ENCODE measurements around the gene ABHD14A. TPM values are rescaled to one million over a fixed set of nuclear protein-coding genes. Genes with fewer than 3 reads are reported as not detected.

Gene ABHD14A
- total RNA-seq, 2 donors from 2014 or later = 55.3 to 58.5 TPM

GRCh38 chr3:52023860-52024764, 49.2 kb downstream of the ABHD14A start:
- intact Hi-C loops (cut with DNase I) = no loop called here
- Histone ChIP-seq H3K27ac (no peak overlapping the region), H3K9me3 (no peaks in the 10 kb centered on the region), H3K4me3 (no peak overlapping the region), H3K36me3 (no peaks in the 10 kb centered on the region), H3K4me1 (replicated peaks) (no peaks in the 10 kb centered on the region), H3K27me3 (replicated peaks; ENCODE audit: insufficient read depth) (no peaks in the 10 kb centered on the region)
- WGBS = 78% methylated on average over 8 of the region's 8 CpGs
- DNase-seq (ENCODE audit: low spot score) = no peak
- TF ChIP-seq POLR2A (IDR thresholded peaks at IDR 0.05) (no peak), CTCF (IDR thresholded peaks at IDR 0.05) (no peak), POLR2AphosphoS5 (IDR thresholded peaks at IDR 0.05) (no peak)

- intact Hi-C loops (cut with DNase I) = no loop called here
- WGBS = 76% methylated on average over 6 of the region's 6 CpGs
Measured at GRCh38 chr3:52024765-52025452, 50.0 kb downstream of the ABHD14A start.

GRCh38 chr3:52025453-52025852, 50.6 kb downstream of the ABHD14A start:
- Histone ChIP-seq H3K27me3 (replicated peaks; ENCODE audit: insufficient read depth) (no peaks in the 10 kb centered on the region), H3K27ac (no peak overlapping the region), H3K4me1 (replicated peaks) (no peaks in the 10 kb centered on the region), H3K9me3 (no peaks in the 10 kb centered on the region), H3K4me3 (no peak overlapping the region), H3K36me3 (no peaks in the 10 kb centered on the region)
- intact Hi-C loops (cut with DNase I) = no loop called here
- 74% methylated on average over 7 of the region's 7 CpGs for WGBS
- no peak for DNase-seq (ENCODE audit: low spot score)
- no peak for TF ChIP-seq POLR2A (IDR thresholded peaks at IDR 0.05)
- no peak for TF ChIP-seq CTCF (IDR thresholded peaks at IDR 0.05)
- TF ChIP-seq POLR2AphosphoS5 (IDR thresholded peaks at IDR 0.05) = no peak

More at GRCh38 chr3:52024765-52025452, 50.0 kb downstream of the ABHD14A start:
- TF ChIP-seq CTCF (IDR thresholded peaks at IDR 0.05) = no peak
- TF ChIP-seq POLR2AphosphoS5 (IDR thresholded peaks at IDR 0.05) = no peak
- no peak for TF ChIP-seq POLR2A (IDR thresholded peaks at IDR 0.05)
- Histone ChIP-seq H3K4me1 (replicated peaks) (no peaks in the 10 kb centered on the region), H3K27ac (no peak overlapping the region), H3K9me3 (no peaks in the 10 kb centered on the region), H3K27me3 (replicated peaks; ENCODE audit: insufficient read depth) (no peaks in the 10 kb centered on the region), H3K4me3 (no peak overlapping the region), H3K36me3 (no peaks in the 10 kb centered on the region)
- no peak for DNase-seq (ENCODE audit: low spot score)

GRCh38 chr3:52026041-52026440, 51.2 kb downstream of the ABHD14A start:
- no peaks in the 10 kb centered on the region for H3K9me3 ChIP-seq
- no peak overlapping the region for H3K4me3 ChIP-seq
- no peaks in the 10 kb centered on the region for H3K4me1 ChIP-seq (replicated peaks)
- H3K36me3 ChIP-seq = no peaks in the 10 kb centered on the region
- intact Hi-C loops (cut with DNase I) = no loop called here
- no peak for DNase-seq (ENCODE audit: low spot score)
- TF ChIP-seq CTCF (IDR thresholded peaks at IDR 0.05) (no peak), POLR2A (IDR thresholded peaks at IDR 0.05) (no peak), POLR2AphosphoS5 (IDR thresholded peaks at IDR 0.05) (no peak)
- no peaks in the 10 kb centered on the region for H3K27me3 ChIP-seq (replicated peaks; ENCODE audit: insufficient read depth)
- 59% methylated on average over 4 of the region's 4 CpGs for WGBS
- no peak overlapping the region for H3K27ac ChIP-seq
